Measurements from ENCODE around the gene IL36RN.

DNA sequence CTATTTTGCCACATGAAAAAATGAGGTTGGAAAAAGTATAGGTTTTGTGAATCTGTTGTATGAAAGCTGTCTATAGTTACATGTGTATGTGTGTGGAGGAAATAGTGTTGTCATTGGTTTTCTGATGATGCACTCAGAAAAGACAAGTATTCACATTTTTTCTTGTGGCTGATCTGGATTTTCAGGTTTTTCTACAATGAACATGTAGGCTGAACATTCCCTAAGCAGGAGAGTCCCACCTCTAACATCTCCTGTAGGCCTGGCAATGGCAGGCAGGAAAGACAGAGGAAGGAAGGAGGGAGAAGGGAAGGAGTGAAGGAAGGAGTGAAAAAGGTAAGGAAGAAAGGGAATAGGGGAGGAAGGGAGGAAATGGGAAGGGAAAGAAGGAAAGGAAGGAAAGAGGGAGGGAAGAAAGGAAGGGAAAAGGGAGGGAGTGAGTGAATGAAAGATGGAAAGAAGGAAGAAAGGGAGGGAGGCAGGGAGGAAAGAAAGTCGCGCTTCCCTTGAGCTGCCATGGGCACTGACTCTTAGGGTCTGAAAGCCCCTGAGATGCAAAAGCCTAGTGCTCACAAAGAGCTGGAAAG is 495 bp upstream of the IL36RN start:
- TF ChIP-seq, protein P1, sequence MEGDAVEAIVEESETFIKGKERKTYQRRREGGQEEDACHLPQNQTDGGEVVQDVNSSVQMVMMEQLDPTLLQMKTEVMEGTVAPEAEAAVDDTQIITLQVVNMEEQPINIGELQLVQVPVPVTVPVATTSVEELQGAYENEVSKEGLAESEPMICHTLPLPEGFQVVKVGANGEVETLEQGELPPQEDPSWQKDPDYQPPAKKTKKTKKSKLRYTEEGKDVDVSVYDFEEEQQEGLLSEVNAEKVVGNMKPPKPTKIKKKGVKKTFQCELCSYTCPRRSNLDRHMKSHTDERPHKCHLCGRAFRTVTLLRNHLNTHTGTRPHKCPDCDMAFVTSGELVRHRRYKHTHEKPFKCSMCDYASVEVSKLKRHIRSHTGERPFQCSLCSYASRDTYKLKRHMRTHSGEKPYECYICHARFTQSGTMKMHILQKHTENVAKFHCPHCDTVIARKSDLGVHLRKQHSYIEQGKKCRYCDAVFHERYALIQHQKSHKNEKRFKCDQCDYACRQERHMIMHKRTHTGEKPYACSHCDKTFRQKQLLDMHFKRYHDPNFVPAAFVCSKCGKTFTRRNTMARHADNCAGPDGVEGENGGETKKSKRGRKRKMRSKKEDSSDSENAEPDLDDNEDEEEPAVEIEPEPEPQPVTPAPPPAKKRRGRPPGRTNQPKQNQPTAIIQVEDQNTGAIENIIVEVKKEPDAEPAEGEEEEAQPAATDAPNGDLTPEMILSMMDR (conservative IDR thresholded peaks at IDR 0.05), result no peak
- TF ChIP-seq EZH2 (IDR thresholded peaks at IDR 0.05; ENCODE audit: low read depth), result no peak
